Amygdala (tissue), 56 donors: ENCODE data around the gene MAPKAP1.

ENCODE experiments used
- DNase-seq, 56 donors: peaks; one replicate each; lab custom pipeline; 2025; lab: John Stamatoyannopoulos, UW

Gene MAPKAP1

DNA sequence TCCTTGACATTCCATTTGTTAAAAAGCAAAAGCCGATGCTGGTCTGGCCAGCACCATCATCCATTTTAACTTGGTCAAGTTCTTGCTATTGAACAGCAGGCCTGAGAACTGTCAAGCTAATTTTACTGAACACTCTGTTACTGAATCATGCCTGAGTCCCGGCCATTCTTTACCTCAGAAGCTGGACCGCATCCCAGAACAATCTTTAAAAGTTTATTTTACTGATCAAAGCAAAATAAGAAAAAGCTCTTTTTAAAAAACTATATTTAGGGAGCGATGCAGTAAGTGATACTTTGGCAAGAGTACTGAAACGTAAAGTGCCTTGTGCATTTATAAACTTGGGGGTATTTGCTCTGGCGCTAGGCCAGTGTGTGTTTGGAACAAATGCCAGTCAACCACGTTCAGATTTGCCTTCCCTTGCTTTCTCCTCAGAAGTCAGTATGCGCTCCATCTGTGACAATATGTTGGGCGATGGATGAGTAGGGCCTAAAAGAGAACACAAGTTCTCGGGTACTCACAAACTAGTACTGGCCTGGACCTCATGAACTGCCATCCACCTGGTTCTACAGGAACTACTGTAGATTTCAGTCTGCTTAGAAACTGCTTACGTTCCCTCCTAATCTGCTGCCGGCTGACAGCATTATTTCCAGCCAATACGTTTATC, 161.9 kb downstream of the MAPKAP1 start:
- peak in 5 of 56 donors; percentile 11 to 71 (median 33) for DNase-seq

DNA sequence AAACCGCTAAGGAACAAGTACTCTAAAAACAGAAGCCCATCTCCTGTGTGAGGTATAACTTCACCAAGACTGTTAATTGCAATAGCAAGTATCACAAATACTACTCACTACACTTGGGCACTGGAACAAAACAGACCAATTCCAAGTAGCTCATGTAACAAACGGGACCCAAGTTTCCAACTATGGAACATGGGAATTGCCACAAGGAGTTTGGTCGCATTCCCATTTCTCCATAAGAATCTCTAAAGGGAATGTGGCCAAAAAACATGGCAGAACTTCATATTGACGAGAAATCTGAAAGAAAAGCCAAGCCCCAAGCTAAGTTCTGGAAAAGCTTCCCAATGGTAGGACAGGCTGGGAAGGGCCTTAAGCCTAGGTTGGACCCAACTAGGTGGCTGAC, 162.5 kb downstream of the MAPKAP1 start:
- no peak for DNase-seq

DNA sequence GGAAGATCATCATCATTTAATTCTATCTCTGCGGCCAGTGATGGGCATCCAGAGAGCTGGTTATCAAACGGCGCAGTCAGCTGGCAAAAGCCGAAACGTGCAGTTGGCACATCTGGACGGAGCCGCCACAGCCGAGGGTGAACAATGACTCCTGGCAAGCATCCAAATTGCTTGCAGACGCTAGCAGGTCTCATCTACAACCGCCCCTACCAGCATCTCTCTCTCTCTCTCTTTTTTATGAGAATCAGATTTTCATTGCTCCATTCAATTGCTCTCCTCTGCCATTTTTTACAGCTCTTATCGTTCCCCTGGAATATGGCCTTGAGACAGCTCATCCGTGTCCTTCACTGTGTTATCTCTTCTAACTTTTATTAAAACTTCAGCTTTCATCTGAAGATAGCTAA, 165.2 kb downstream of the MAPKAP1 start:
- peak in 14 of 56 donors; percentile 3 to 56 (median 22) for DNase-seq

DNA sequence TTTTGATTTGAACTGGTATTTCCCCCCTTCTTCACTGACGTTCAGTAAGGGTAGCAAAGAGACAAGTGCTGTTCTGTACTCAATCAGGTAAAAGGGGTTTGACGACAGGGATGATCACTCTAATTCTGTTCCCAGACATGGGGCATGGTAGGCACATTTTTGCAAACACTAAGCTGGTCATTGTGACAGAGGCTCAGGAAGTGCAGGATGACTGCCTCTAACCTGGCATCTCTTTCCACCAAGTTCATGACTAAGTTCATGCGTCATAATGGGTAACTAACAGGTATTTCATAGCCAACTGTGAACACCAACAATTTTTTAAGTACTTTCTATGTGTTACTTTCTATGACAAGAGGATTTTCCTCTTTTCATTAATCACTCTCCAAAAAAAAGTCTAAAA, 166.5 kb downstream of the MAPKAP1 start:
- DNase-seq: no peak

- DNase-seq: no peak
Observed at GRCh38 chr9:125538092-125538473, 168.9 kb downstream of the MAPKAP1 start.

DNA sequence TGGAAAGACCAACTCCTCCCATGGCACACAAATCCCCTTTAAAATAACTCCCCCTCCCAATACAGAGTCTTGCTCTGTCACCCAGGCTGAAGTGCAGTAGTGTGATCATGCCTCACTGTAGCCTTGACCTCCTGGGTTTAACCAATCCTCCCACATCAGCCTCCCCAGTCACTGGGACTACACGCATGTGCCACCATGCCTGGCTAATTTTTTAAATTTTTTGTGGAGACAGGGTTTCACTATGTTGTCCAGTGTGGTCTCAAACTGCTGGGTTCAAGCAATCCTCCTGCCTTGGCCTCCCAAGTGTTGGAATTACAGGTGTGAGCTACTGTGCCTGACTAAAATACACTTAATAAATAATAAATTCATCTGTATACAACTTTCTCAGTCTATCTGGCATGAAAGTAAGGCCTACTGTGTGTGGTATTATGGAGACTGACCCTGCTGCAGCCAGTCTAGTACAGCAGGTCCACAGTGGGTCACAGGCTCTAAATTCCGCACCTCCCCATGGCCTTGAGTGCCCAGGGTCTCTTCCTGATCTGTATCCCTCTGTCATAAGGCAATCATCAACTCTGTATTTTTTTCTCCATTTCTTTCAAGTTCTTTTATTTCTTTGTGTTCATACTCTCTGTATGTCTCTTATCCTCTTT, 169.4 kb downstream of the MAPKAP1 start:
- DNase-seq: no peak

DNA sequence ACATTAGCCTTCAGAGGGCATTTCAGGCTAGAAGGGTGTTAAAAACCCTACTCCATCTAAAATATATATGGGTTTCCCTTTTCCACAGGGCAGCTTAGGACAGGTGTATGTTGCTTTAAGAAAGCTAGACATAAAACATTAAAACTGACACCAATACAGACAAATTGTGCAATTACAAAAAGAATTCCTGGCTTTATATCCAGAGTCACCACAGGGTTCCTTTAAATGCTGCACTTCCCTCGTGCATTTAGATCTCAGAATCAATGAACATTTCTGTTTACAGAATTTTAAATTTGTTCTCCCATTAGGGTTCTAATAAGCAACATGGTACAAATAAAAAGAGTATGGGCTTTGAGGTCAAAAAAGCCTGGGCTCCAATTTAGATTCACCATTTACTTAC, 170.2 kb downstream of the MAPKAP1 start:
- no peak for DNase-seq

DNA sequence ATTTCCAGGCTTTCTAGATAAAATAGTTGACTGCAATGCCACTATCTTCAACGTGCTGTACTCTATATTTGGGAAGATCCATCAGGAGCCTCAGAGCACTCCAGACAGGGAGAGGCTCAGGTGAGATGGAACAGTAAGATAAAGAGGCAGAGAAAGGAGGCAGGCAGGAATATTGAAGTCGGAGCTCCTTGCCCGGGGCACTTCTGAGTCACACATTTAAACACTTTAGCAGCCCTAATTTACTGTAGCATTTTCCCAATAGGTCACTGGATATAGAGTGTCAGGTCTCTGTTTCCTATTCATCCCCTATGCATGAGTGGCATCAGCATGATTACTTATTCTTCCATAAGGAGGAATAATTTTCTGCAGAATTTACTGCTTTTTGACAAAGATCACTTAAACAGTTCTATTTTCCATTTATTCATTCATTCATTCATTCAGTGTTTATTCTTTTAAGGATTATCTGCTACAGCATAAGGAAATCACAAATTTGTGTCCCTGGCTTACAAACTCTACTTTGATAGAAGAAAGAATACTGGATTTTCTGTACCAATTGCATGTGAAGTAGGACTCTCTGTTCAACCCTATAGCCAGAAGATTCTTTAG, 170.7 kb downstream of the MAPKAP1 start:
- no peak for DNase-seq

GRCh38 chr9:125534971-125535701, 171.9 kb downstream of the MAPKAP1 start:
- DNase-seq: no peak

DNA sequence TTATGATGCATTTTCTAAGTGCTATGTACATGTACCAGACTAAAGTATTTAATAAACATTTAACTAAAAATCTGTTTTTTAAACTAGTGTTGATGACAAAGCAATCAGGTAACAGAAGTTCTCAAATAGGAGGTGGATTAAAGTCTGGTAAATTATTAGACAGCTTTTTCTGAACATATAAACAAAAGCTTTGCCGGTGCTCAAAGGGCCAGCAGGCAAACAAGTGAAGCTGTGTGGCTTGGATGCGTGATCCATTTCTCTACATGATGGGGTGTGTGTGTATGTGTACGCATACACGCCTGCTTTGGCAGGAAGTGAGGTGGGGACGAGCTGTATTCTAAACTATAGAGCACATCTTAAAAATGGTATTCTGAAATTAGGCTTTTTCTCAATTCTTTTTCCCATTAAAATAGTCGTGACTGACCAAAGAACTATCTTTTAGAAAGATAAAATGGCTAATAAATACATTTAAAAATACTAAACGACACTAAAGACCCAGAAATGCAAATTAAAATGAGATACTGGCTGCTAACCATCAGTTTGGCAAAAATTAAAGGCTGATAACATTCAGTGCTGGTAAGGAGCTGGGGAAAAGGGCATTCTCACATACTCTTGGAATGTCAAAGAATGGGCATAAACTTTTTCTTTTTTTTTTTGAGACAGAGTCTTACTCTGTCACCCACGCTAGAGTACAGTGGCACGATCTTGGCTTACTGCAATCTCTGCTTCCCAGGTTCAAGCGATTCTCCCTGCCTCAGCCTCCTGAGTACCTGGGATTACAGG, 174.0 kb downstream of the MAPKAP1 start:
- DNase-seq: no peak

DNA sequence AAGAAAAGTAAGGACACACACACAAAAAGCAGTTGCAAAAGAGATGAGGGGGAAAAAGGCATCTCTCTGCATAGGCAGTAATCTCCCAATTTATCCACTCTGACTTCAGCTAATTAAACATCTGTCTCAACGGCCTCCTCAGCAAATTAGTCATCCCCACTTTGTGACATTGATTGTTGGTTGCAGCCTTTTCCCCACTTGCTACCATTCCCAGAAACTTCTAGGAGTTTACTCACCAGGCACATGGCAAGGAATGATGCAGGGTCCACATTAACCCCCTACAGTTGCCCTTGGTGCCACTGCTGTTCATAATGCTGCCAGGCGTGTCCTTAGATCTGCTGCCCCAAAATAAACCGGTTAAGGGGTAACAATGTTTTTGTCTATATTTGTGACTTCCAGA, 174.6 kb downstream of the MAPKAP1 start:
- DNase-seq: no peak

GRCh38 chr9:125529589-125530515, 177.2 kb downstream of the MAPKAP1 start:
- DNase-seq: no peak

DNA sequence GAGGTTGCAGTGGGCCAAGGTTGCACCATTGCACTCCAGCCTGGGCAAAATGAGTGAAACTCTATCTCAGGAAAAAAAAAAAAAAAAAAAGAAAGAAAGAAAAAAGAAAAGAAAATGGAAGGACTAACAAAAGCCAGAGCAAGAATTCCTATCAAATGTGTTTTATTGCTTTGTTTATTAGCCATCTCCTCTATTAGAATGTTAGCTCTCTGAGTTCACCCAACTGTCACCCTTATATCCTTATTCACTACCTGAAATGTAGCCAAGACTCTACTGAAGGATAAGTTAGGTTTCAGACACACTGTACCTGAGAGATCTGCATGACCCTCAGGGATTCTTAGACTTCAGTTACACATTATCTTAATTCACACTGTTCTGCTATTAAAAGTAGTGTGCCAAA, 177.9 kb downstream of the MAPKAP1 start:
- DNase-seq: no peak

GRCh38 chr9:125527471-125528002, 179.5 kb downstream of the MAPKAP1 start:
- no peak for DNase-seq

GRCh38 chr9:125525921-125526631, 180.9 kb downstream of the MAPKAP1 start:
- peak in 3 of 56 donors; percentile 4 to 46 (median 38) for DNase-seq

- DNase-seq: no peak
Observed at GRCh38 chr9:125524583-125525355, 182.2 kb downstream of the MAPKAP1 start.

DNA sequence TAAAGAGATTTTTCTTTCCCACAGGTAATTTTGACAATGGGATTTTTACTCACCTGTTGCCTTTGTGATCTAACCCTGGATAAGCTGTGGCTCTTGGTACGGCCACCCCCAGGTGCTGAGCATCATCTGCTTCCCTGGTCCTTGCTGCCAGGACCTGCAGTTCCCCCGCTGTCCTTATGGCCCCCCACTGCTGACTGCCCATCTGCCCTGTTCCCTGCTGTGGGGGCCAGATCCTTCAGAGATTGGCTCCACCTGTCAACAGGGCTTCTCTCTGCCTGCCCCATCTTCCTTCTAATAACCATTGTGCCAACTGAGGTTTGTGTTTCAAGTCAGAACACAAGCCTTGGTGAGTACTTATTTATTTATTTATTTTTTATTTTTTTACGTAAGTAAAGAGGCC, 183.3 kb downstream of the MAPKAP1 start:
- DNase-seq: no peak

DNA sequence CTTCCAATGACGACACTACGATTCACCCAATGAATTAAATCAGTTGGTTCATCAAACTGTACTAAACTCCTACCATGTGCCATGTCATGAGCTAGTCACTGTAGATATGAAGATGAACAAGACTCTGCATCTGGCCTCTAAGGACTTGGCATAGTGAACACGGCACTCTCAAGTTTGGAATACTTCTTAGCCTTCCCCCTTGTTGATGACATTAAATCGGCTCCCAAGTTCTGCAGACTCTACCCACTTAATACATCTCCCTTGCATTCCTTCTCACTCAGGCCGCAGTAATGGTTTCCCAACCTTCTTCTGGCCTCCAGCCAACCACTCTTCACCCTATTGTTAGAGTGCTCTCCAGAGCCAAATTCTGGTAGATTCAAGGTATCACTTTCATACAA, 184.7 kb downstream of the MAPKAP1 start:
- DNase-seq: no peak
